Activated CD8-positive, alpha-beta memory T cell treated with anti-CD3 and anti-CD28 coated beads for 48 hours (primary cell): ENCODE data around the gene CAMK2G.

Experiments
- DNase-seq, 3 experiments: peaks; one replicate each; pipeline ENCODE4 v3.0.0-alpha.2; 2020; ENCODE audit warnings: low read depth in 2 of 3, low spot score in 2 of 3

Gene CAMK2G

DNA sequence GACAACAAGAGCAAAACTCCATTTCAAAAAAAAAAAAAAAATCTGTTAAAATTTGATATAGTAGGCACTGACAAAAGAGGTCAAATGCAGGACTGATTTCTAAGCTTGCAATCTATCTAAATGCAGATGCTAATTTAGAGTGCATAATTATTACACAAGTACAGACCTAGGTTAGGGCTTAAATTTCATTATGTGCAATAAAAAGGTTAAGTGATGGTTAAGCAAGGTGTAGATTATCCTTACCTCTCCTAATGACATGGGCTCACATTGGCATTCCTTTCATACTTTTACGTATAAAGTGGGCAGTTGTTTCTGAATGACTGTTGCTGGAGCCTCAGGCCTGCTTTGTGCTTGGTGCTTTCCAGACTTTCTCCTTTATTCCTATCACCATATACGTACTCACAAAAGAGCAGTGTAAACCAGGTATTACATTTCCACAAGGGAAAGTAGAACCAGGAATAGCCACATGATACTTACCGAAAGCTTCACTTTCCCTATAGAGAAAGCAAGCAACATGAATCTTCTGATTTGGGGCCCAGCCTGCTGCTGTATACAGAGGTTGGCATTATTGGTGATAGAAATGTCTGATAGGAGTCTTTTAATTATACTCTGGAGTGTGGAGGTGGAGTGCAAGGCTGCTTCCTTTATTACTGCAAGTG lies 94.7 kb downstream of the CAMK2G start:
- DNase-seq = no peak

DNA sequence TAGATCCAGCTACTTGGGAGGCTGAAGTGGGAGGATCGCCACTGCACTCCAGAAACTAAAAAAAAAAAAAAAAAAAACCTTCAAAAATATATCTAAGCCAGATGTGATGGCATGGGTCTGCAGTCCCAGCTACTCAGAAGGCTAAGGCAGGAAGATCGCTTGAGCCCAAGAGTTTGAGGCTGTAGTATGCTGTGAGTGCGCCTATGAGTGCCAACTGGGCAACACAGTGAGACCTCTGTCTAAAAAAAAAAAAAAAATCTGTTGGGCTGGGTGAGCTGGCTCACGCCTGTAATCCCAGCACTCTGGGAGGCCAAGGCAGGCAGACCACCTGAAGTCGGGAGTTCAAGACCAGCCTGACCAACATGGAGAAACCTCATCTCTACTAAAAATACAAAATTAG lies 95.3 kb downstream of the CAMK2G start:
- DNase-seq = no peak

GRCh38 chr10:73774637-73775036 lies 99.7 kb downstream of the CAMK2G start:
- no peak for DNase-seq

- DNase-seq = no peak
These were observed 101.0 kb downstream of the CAMK2G start for GRCh38 chr10:73773152-73773879.

GRCh38 chr10:73772281-73773151 lies 101.8 kb downstream of the CAMK2G start:
- DNase-seq = peak; percentile 59 to 74 (median 72)

- peak in 1 of 3 experiments; percentile 56 for DNase-seq
These were observed 102.6 kb downstream of the CAMK2G start for GRCh38 chr10:73771722-73772280.

DNA sequence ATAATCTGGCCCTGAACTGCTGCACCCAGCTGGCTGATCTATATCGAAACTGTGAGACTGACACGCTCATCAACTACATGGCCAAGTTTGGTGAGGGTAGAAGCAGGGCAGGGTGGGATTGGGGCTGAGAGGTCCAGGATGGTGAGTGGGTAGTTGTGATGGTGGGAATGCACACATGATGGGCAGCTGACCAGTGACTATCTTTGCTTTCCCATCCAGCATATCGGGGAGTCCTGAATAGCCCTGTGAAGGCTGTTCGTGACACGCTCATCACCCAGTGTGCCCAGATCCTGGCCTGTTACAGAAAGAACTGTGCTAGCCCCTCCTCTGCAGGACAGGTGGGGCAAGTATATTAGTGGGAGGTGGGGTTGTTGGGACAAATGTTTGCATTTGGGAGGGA lies 105.0 kb downstream of the CAMK2G start:
- DNase-seq = no peak

- no peak for DNase-seq
These were observed 105.5 kb downstream of the CAMK2G start for GRCh38 chr10:73768881-73769280.

- no peak for DNase-seq
These were observed 109.3 kb downstream of the CAMK2G start for GRCh38 chr10:73765066-73765465.

DNA sequence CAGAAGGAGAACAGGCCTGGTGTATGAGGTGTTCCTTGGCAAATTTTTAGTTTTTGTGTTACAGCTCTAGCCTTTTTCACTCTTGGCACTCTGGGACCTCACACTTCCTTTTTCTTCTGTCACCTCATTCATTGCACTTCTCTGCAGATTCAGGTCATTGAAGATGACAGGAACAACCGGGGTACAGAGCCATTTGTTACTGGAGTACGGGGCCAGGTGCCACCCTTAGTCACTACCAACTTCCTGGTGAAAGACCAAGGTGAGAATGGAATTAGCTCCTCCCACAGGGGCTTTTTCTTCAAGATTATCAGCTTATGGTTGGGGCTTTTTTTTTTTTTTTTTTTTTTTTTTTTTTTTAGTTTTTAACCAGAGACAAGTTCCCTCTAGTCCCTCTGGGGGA lies 111.0 kb downstream of the CAMK2G start:
- no peak for DNase-seq

GRCh38 chr10:73762915-73763314 lies 111.4 kb downstream of the CAMK2G start:
- no peak for DNase-seq
